Measurements from ENCODE around the gene TFF1.

The TFF1 gene

DNA sequence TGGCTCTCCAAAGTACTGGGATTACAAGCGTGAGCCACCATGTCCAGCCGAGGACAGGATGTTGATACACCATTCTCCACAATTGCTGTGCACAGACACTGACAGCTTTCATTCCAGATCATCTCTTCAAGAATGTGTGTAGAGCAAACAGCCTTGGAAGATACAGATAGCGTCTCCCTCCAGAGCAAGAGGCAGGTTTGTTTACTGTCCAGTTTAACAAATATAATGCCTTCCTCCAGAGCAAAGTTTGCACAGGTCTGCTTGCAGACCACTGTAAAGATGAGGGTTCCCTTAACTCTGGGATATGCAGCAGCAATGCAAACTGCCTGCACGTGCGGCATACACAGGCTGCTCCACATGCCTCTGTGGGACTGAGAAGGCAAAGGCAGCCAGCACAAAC, 25.0 kb upstream of the TFF1 start:
- H3K4me1 ChIP-seq, result no peaks in the 10 kb centered on the region
- H3K36me3 ChIP-seq, result no peaks in the 10 kb centered on the region
- peaks cover 19% of the 10 kb centered on the region for H3K27me3 ChIP-seq
- no peak overlapping the region for H3K4me3 ChIP-seq (ENCODE audit: low read depth, low read length)
- no peak for DNase-seq
- TF ChIP-seq, protein P1, sequence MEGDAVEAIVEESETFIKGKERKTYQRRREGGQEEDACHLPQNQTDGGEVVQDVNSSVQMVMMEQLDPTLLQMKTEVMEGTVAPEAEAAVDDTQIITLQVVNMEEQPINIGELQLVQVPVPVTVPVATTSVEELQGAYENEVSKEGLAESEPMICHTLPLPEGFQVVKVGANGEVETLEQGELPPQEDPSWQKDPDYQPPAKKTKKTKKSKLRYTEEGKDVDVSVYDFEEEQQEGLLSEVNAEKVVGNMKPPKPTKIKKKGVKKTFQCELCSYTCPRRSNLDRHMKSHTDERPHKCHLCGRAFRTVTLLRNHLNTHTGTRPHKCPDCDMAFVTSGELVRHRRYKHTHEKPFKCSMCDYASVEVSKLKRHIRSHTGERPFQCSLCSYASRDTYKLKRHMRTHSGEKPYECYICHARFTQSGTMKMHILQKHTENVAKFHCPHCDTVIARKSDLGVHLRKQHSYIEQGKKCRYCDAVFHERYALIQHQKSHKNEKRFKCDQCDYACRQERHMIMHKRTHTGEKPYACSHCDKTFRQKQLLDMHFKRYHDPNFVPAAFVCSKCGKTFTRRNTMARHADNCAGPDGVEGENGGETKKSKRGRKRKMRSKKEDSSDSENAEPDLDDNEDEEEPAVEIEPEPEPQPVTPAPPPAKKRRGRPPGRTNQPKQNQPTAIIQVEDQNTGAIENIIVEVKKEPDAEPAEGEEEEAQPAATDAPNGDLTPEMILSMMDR (IDR thresholded peaks at IDR 0.05; ENCODE audit: low read depth, low read length), result no peak
- no peaks in the 10 kb centered on the region for H3K9me3 ChIP-seq

DNA sequence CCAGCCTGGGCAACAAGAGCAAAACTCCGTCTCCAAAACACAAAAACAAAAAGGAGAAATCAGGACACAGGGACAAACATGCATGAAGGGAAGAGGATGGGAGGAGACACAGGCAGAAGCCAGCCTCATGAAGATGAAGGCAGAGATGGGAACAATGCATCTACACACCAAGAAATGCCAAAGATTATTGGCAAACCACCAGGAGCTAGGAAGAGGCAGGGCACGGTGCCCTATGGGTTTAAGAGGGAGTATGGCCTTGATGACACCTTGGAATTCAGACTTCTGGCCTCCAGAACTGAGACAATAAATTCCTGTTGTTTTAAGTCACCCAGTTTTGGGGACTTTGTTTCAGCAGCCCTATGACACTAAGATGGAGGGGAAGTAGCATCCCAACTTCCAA, 24.4 kb upstream of the TFF1 start:
- H3K27me3 ChIP-seq, result peaks cover 25% of the 10 kb centered on the region
- H3K4me1 ChIP-seq, result no peaks in the 10 kb centered on the region
- no peaks in the 10 kb centered on the region for H3K9me3 ChIP-seq
- DNase-seq, result no peak
- no peaks in the 10 kb centered on the region for H3K36me3 ChIP-seq
- TF ChIP-seq, protein P1 (IDR thresholded peaks at IDR 0.05; ENCODE audit: low read depth, low read length), result no peak
- H3K4me3 ChIP-seq (ENCODE audit: low read depth, low read length), result no peak overlapping the region

DNA sequence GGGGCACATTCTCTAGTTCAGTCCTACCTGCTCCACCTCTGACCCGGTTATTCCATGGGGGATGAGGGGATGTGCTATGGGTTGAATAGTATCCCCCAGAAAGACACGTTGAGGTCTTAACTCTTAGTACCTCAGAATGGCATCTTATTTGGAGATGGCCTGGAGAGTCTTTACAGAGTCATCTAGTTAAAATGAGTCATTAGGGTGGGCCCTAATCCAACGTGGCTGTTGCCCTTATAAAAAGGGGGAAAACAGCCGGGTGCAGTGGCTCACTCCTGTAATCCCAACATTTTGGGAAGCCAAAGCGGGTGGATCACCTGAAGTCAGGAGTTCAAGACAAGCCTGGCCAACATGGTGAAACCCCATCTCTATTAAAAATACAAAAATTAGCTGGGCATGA, 23.9 kb upstream of the TFF1 start:
- TF ChIP-seq, protein P1 (IDR thresholded peaks at IDR 0.05; ENCODE audit: low read depth, low read length), result no peak
- H3K9me3 ChIP-seq, result no peaks in the 10 kb centered on the region
- no peak overlapping the region for H3K4me3 ChIP-seq (ENCODE audit: low read depth, low read length)
- H3K4me1 ChIP-seq, result no peaks in the 10 kb centered on the region
- no peak for DNase-seq
- no peaks in the 10 kb centered on the region for H3K36me3 ChIP-seq
- H3K27me3 ChIP-seq, result peaks cover 27% of the 10 kb centered on the region

DNA sequence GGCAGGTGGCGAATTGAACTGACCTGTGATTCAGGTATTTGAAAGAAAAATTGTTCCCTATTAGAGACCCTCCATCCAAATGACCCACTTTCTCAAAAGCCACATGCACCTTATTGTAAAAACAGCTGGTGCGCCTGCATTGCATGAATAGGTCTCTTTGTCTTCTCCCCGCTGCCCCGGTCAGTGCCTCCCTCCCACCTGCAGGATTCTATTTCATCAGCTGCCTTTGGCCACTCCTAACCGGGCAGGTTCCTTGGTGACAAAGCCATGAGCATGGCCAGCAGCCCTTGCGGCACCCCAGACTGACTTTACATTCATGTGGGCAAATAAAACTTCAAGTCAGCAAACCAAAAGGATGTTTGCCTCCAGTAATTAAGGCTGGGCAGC, 23.1 kb upstream of the TFF1 start:
- no peaks in the 10 kb centered on the region for H3K4me1 ChIP-seq
- TF ChIP-seq, protein P1 (IDR thresholded peaks at IDR 0.05; ENCODE audit: low read depth, low read length), result no peak
- peaks cover 27% of the 10 kb centered on the region for H3K27me3 ChIP-seq
- no peaks in the 10 kb centered on the region for H3K36me3 ChIP-seq
- DNase-seq, result no peak
- H3K4me3 ChIP-seq (ENCODE audit: low read depth, low read length), result no peak overlapping the region
- no peaks in the 10 kb centered on the region for H3K9me3 ChIP-seq

DNA sequence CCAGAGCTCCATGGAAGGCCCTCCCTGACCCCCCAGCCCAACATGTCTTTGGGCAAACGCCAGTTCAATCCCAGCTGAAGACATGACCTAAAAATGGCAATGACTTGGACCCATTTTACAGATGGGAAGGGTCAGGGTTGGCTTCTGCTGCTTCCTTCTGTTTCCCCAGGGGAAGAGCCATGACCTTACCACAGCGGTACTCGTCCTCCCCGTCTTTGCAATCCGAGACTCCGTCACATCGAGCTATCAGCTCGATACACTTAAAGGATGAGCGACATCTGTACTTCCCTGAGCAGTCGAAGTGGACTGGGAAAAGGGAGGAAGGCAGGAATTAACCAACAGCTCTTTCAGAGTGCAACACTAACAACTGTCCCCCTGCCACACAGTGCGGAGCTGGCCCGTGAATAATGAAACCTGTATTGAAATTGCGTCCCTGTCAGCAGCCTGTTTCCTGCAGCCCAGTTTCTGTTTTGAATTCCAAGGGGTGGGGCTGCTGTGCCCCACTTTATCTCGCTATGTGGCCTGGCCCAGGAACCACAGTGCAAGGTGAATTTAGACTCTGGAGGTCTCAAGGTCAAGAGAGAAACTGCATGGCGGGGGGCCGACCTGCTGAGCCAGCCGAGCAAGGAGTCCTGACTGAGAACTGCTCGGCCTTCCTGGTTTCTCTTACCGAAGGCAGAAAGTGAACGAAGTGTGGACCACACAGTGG, 22.6 kb upstream of the TFF1 start:
- H3K4me3 ChIP-seq (ENCODE audit: low read depth, low read length), result no peak overlapping the region
- no peaks in the 10 kb centered on the region for H3K4me1 ChIP-seq
- H3K9me3 ChIP-seq, result no peaks in the 10 kb centered on the region
- no peak for DNase-seq
- TF ChIP-seq, protein P1 (IDR thresholded peaks at IDR 0.05; ENCODE audit: low read depth, low read length), result no peak
- H3K27me3 ChIP-seq, result peaks cover 27% of the 10 kb centered on the region
- no peaks in the 10 kb centered on the region for H3K36me3 ChIP-seq

DNA sequence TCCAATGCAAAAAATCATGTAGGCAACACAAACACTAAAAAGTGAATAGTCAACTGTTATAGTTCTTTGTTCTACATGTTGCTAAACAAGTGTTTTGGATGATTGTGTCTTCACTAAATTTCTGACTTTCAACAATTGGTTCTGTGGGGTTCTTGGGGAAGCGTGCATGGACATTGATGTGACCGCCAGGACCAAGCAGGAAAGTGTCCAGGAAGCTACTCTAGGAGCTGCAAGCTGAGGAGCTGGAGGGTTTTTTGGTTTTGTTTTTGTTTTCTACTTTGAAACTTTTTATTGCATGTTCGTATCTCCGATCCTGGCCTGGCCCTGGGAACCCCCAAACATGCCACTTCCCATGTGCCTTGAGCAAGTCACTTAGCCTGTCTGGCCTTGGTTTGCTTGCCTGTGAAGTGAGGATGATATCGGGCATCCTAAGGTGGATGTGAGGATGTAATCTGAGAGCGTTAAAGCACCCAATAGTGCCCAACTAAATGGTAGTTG, 21.6 kb upstream of the TFF1 start:
- no peaks in the 10 kb centered on the region for H3K9me3 ChIP-seq
- DNase-seq, result no peak
- no peak overlapping the region for H3K4me3 ChIP-seq (ENCODE audit: low read depth, low read length)
- no peaks in the 10 kb centered on the region for H3K4me1 ChIP-seq
- H3K27me3 ChIP-seq, result peaks cover 27% of the 10 kb centered on the region
- no peaks in the 10 kb centered on the region for H3K36me3 ChIP-seq
- TF ChIP-seq, protein P1 (IDR thresholded peaks at IDR 0.05; ENCODE audit: low read depth, low read length), result no peak
